ENCODE measurements around the gene METTL16.
"Not testable (repeated sequence)": the region's sequence is repeated elsewhere in the genome, so short reads cannot be mapped to it uniquely, and the experiment has no call there.

Gene METTL16

DNA sequence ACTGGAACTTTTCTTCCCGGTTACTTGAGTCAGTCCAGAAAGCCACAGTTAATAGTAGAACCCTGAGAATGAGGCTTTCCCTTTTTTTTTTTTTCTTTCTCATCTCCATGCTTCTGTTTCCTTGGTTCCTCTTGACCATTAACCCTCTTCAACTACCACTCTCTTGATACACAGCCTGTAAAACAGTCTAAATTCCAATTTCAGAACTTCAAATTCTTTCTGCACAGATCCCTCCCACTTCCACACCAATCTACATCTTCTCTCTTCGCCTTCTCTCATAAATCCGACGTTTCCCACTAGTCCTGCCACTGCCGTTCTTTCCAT is 588 bp downstream of the METTL16 start:
- peak overlapping the region; percentile 81 for H3K4me3 ChIP-seq (ENCODE audit: low read depth, low read length)
- H2BK5ac ChIP-seq (ENCODE audit: low read depth, low read length, poor library complexity), result peak overlapping the region; percentile 62
- peak overlapping the region; percentile 86 for H3K9ac ChIP-seq (ENCODE audit: low read length)
- peak overlapping the region; percentile 84 for H3K27ac ChIP-seq (ENCODE audit: low read depth, low read length)
- peak overlapping the region; percentile 76 for H3K4me2 ChIP-seq (ENCODE audit: low read length)
- H2AFZ ChIP-seq (ENCODE audit: insufficient read depth, low read length, poor library complexity), result peak overlapping the region; percentile 87
- no peak overlapping the region for H2AK5ac ChIP-seq (ENCODE audit: low read length)
- peak overlapping the region; percentile 69 for H3K18ac ChIP-seq (ENCODE audit: low read length)
- H3K4ac ChIP-seq (ENCODE audit: low read depth, low read length), result peak overlapping the region; percentile 0
- H3K4me1 ChIP-seq (ENCODE audit: control insufficient read depth in 1 of 2, insufficient read depth in 2 of 2, low read length in 2 of 2), result peaks cover 0 to 5% of the 10 kb centered on the region in 2 experiments
- peak overlapping the region; percentile 96 for H4K8ac ChIP-seq (ENCODE audit: low read depth, low read length)
- peaks cover 4% of the 10 kb centered on the region for H3K79me1 ChIP-seq (ENCODE audit: low read length)
- H3K79me2 ChIP-seq (ENCODE audit: control insufficient read depth, insufficient read depth, low read length, poor library complexity), result peaks cover 4% of the 10 kb centered on the region
- no peaks in the 10 kb centered on the region for H3K36me3 ChIP-seq (ENCODE audit: control insufficient read depth in 1 of 2, insufficient read depth in 2 of 2, low read length in 2 of 2)
- peak overlapping the region; percentile 82 for H3K14ac ChIP-seq (ENCODE audit: low read length)
- no peak overlapping the region for H3K23ac ChIP-seq (ENCODE audit: low read length)
- no peaks in the 10 kb centered on the region for H3K9me3 ChIP-seq (ENCODE audit: insufficient read depth, low read depth, low read length)
- H2BK120ac ChIP-seq (ENCODE audit: insufficient read depth, low read length, poor library complexity), result peak overlapping the region; percentile 64
- WGBS (ENCODE audit: extremely low coverage, insufficient coverage, insufficient read length), result no CpG with 5 or more reads among the region's 5 CpGs
- no peaks in the 10 kb centered on the region for H3K27me3 ChIP-seq (ENCODE audit: insufficient read depth, low read length)
- peak overlapping the region; percentile 75 for H4K91ac ChIP-seq (ENCODE audit: low read depth, low read length)
- peak overlapping the region; percentile 84 for H4K12ac ChIP-seq (ENCODE audit: low read depth, low read length)
- H2BK12ac ChIP-seq (ENCODE audit: low read length), result no peak overlapping the region
- DNase-seq, result no peak

DNA sequence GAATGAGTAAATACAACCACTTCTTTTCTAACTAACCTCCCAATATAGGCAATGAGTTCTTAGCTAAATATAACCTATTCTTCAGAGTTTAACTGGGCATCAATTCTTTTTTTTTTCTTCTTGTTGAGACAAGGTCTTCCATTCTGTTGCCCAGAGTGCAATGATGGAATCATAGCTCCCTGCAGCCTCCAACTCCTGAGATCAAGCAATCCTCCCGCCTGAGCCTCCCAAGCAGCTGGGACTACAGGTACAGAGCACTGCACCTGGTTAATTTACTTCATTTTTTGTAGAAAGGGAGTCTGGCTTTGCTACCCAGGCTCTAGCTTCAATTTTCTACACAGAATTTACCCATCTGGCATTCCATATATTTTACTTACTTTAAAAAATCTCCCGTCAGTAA is 1.1 kb downstream of the METTL16 start:
- Histone ChIP-seq H3K79me1 (ENCODE audit: low read length) (peaks cover 4% of the 10 kb centered on the region), H4K12ac (ENCODE audit: low read depth, low read length) (no peak overlapping the region), H3K4me1 (ENCODE audit: control insufficient read depth in 1 of 2, insufficient read depth in 2 of 2, low read length in 2 of 2) (peaks cover 0 to 5% of the 10 kb centered on the region in 2 experiments), H3K4ac (ENCODE audit: low read depth, low read length) (peak overlapping the region; percentile 47), H3K9me3 (ENCODE audit: insufficient read depth, low read depth, low read length) (no peaks in the 10 kb centered on the region), H2AK5ac (ENCODE audit: low read length) (no peak overlapping the region), H3K4me3 (ENCODE audit: low read depth, low read length) (no peak overlapping the region), H3K36me3 (ENCODE audit: control insufficient read depth in 1 of 2, insufficient read depth in 2 of 2, low read length in 2 of 2) (no peaks in the 10 kb centered on the region), H4K8ac (ENCODE audit: low read depth, low read length) (no peak overlapping the region), H2AFZ (ENCODE audit: insufficient read depth, low read length, poor library complexity) (no peak overlapping the region), H3K79me2 (ENCODE audit: control insufficient read depth, insufficient read depth, low read length, poor library complexity) (peaks cover 4% of the 10 kb centered on the region), H3K18ac (ENCODE audit: low read length) (no peak overlapping the region), H2BK120ac (ENCODE audit: insufficient read depth, low read length, poor library complexity) (no peak overlapping the region), H4K91ac (ENCODE audit: low read depth, low read length) (no peak overlapping the region), H2BK5ac (ENCODE audit: low read depth, low read length, poor library complexity) (no peak overlapping the region), H3K23ac (ENCODE audit: low read length) (no peak overlapping the region), H3K27ac (ENCODE audit: low read depth, low read length) (no peak overlapping the region), H2BK12ac (ENCODE audit: low read length) (no peak overlapping the region), H3K14ac (ENCODE audit: low read length) (no peak overlapping the region), H3K27me3 (ENCODE audit: insufficient read depth, low read length) (no peaks in the 10 kb centered on the region), H3K9ac (ENCODE audit: low read length) (no peak overlapping the region), H3K4me2 (ENCODE audit: low read length) (peak overlapping the region; percentile 76)
- no peak for DNase-seq
- WGBS (ENCODE audit: extremely low coverage, insufficient coverage, insufficient read length), result no CpG with 5 or more reads among the region's 2 CpGs

- no peak overlapping the region for H2BK5ac ChIP-seq (ENCODE audit: low read depth, low read length, poor library complexity)
- H3K9me3 ChIP-seq (ENCODE audit: insufficient read depth, low read depth, low read length), result no peaks in the 10 kb centered on the region
- no peak overlapping the region for H2BK12ac ChIP-seq (ENCODE audit: low read length)
- no peak overlapping the region for H3K23ac ChIP-seq (ENCODE audit: low read length)
- no peaks in the 10 kb centered on the region for H3K27me3 ChIP-seq (ENCODE audit: insufficient read depth, low read length)
- peaks cover 0 to 5% of the 10 kb centered on the region in 2 experiments for H3K4me1 ChIP-seq (ENCODE audit: control insufficient read depth in 1 of 2, insufficient read depth in 2 of 2, low read length in 2 of 2)
- no peaks in the 10 kb centered on the region for H3K36me3 ChIP-seq (ENCODE audit: control insufficient read depth in 1 of 2, insufficient read depth in 2 of 2, low read length in 2 of 2)
- H3K79me1 ChIP-seq (ENCODE audit: low read length), result peaks cover 4% of the 10 kb centered on the region
- H3K14ac ChIP-seq (ENCODE audit: low read length), result no peak overlapping the region
- H3K4me3 ChIP-seq (ENCODE audit: low read depth, low read length), result no peak overlapping the region
- H3K4me2 ChIP-seq (ENCODE audit: low read length), result no peak overlapping the region
- H2AFZ ChIP-seq (ENCODE audit: insufficient read depth, low read length, poor library complexity), result no peak overlapping the region
- no peak overlapping the region for H3K9ac ChIP-seq (ENCODE audit: low read length)
- no peak overlapping the region for H4K91ac ChIP-seq (ENCODE audit: low read depth, low read length)
- no peak overlapping the region for H3K4ac ChIP-seq (ENCODE audit: low read depth, low read length)
- WGBS (ENCODE audit: extremely low coverage, insufficient coverage, insufficient read length), result no CpG with 5 or more reads among the region's 1 CpG
- H4K12ac ChIP-seq (ENCODE audit: low read depth, low read length), result no peak overlapping the region
- no peak overlapping the region for H3K18ac ChIP-seq (ENCODE audit: low read length)
- H4K8ac ChIP-seq (ENCODE audit: low read depth, low read length), result no peak overlapping the region
- H2BK120ac ChIP-seq (ENCODE audit: insufficient read depth, low read length, poor library complexity), result no peak overlapping the region
- no peak for DNase-seq
- H2AK5ac ChIP-seq (ENCODE audit: low read length), result no peak overlapping the region
- peaks cover 4% of the 10 kb centered on the region for H3K79me2 ChIP-seq (ENCODE audit: control insufficient read depth, insufficient read depth, low read length, poor library complexity)
- no peak overlapping the region for H3K27ac ChIP-seq (ENCODE audit: low read depth, low read length)
These were observed 3.7 kb downstream of the METTL16 start for GRCh38 chr17:2508035-2508434.

GRCh38 chr17:2507015-2507414 is 4.7 kb downstream of the METTL16 start:
- not testable (repeated sequence) for H3K36me3 ChIP-seq (ENCODE audit: control insufficient read depth in 1 of 2, insufficient read depth in 2 of 2, low read length in 2 of 2); H3K14ac ChIP-seq (ENCODE audit: low read length)

More at GRCh38 chr17:2507015-2507414, 4.7 kb downstream of the METTL16 start:
- H4K8ac ChIP-seq (ENCODE audit: low read depth, low read length); H3K9ac ChIP-seq (ENCODE audit: low read length); H2BK12ac ChIP-seq (ENCODE audit: low read length); H3K4ac ChIP-seq (ENCODE audit: low read depth, low read length); H3K79me2 ChIP-seq (ENCODE audit: control insufficient read depth, insufficient read depth, low read length, poor library complexity); H3K4me3 ChIP-seq (ENCODE audit: low read depth, low read length); H4K12ac ChIP-seq (ENCODE audit: low read depth, low read length); H3K9me3 ChIP-seq (ENCODE audit: insufficient read depth, low read depth, low read length); H2BK120ac ChIP-seq (ENCODE audit: insufficient read depth, low read length, poor library complexity); DNase-seq; H3K4me2 ChIP-seq (ENCODE audit: low read length); H4K91ac ChIP-seq (ENCODE audit: low read depth, low read length); H2AK5ac ChIP-seq (ENCODE audit: low read length); H2AFZ ChIP-seq (ENCODE audit: insufficient read depth, low read length, poor library complexity); H3K18ac ChIP-seq (ENCODE audit: low read length); H3K27ac ChIP-seq (ENCODE audit: low read depth, low read length); H2BK5ac ChIP-seq (ENCODE audit: low read depth, low read length, poor library complexity); H3K27me3 ChIP-seq (ENCODE audit: insufficient read depth, low read length); H3K23ac ChIP-seq (ENCODE audit: low read length); H3K4me1 ChIP-seq (ENCODE audit: control insufficient read depth in 1 of 2, insufficient read depth in 2 of 2, low read length in 2 of 2); H3K79me1 ChIP-seq (ENCODE audit: low read length): not testable (repeated sequence)
- no CpG with 5 or more reads among the region's 29 CpGs for WGBS (ENCODE audit: extremely low coverage, insufficient coverage, insufficient read length)
